SKM-1 (cell line): ENCODE data around the gene MACROD2.

Experiments used
- DNase-seq: peaks from one replicate; lab custom pipeline; 2025; ENCODE audit not compliant: unreplicated experiment; lab: John Stamatoyannopoulos, UW

The MACROD2 gene

DNA sequence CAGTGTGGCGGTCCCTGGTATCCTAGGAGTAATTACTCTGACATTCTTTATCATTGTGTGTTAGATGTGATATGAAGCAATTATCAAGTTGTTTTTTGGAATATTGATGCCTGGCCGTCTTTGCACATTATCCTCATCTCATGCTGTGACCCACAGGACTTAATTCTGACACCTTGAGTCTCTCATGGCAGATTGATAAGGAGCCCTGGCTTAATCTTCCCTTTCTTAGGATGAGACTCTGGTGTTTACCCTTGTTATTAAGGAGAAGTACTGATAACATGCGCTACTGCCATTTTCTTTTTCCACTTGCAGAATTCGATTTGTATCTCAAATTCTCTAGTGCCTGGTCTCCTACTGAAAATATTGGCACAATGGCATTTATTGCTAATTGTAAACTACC is 1597.8 kb downstream of the MACROD2 start:
- DNase-seq = no peak

DNA sequence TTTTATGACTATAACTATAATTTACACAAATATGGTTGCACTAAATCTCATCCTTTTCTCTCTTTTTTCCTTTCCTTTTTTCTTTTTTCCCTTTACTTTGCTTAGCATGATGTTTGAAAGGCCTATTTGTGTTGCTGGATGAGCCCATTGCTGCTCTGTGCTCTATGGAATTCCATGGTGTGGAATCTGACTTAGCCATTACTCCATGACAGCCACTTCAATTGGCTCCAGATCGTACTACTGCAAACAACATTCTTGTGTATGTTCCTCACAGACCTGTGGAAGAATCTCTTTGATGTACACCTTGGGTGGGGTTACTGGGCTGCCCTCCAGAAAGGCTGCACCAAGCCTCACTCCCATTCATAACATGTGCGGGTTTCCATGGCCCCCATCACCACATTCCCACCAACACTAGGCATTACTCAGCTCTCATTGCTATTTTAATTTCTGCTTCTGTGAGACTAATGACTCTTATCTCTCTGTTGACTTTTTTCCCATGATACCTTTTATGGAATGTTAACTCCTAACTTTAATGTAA is 1598.9 kb downstream of the MACROD2 start:
- DNase-seq = no peak

DNA sequence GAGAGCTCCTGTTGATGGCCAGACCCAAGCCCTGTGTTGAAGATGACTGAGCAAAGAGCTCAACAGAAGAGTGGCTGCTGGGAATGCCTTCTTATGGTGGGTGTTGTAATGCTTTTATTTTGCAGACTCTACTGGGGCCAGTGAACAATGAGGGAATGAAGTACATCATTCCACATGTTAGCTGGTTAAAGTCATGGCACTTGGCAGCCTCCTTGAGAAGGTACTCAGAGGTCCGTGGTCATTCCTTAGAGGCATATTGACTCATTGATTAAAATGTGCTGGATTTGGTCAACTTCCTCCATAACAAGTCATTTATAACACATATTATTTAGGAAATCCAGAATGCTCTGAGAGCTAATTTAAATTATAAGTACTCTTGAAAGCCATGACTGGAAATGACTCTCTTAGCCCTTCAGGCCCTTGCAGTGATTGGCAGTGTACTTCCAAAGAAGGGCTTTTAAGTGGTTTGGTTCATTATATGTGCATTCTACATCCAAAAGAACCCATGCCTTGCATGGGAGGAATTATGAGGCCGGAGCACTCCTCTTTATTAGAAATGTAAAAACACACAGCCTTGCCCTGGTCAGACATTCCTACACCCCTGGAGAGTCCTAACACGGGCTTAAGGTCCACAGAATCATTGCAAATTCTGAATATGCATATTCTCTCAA is 1601.0 kb downstream of the MACROD2 start:
- DNase-seq = no peak

DNA sequence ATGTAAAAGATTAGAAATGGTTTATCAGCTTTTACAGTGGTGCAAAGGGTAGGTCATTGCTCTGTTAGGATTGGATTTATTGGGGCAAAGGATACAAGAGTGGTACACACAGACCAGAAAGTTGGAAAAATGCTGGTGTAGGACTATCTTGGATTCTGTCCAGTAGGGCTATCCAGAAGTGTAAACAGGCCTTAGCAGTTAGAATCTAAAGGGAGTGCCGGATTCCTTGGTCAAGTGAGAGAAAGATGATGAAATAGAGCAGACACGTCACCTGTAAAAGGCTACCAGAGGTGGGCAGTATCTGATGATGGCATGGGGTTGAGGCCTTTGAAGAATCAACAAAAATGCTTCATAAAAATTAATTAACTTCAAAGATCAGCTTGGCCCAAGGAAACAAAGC is 1602.0 kb downstream of the MACROD2 start:
- DNase-seq = no peak

DNA sequence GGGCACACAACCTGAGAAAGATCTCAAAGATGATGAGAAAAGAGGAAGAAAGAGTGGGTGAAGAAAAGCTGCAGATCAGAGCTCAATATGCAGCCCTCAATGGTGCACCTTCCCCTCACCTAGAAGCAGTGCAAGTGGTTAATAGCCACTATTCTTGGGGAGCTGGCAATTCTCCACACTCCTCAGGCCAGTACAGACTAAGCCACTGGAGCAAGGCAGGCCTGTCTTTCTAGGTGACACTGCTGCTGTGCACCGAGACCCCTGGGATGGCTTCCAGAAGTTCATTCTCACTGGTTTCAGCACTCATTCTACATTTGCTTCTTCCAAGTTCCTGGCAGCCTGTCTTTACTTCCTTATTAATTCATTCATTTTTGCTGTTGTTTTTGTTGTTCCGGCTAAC is 1604.6 kb downstream of the MACROD2 start:
- no peak for DNase-seq

DNA sequence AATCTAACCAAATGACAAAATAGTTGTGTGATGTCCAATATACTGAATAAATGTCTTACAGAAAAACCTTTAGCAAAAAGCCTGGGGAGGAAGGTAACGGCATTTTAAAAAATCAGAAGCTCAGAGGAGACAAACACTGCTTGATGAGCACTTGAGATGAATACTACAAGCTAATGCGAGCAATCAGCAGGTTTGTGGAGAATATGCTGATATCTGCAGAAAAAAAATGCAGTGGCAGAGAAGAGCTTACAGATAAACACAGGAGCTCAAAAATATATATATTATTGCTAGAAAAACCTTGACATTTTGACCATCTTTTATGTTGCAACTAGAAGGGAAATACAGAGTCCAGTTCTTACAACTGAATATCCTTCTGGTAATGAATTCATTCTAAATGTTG is 1605.2 kb downstream of the MACROD2 start:
- no peak for DNase-seq

DNA sequence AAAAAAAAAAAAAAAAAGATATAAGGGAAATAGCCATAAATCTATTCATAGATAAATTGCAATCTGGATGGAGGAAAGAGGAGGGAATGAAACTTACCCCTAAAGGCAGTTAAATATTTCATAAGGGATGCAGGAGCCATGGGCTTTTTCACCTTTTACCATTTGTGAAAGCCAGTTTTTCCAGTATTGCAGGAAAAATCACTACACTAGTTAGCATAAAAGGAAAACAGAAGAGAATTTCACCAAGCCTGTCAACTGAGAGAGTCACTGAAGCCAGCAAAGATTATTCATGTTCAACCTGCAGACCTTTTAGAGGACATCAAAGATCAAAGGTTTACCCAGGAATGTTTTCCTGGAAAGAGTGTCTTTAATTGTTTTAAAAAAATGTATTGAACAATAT is 1608.2 kb downstream of the MACROD2 start:
- DNase-seq = no peak

DNA sequence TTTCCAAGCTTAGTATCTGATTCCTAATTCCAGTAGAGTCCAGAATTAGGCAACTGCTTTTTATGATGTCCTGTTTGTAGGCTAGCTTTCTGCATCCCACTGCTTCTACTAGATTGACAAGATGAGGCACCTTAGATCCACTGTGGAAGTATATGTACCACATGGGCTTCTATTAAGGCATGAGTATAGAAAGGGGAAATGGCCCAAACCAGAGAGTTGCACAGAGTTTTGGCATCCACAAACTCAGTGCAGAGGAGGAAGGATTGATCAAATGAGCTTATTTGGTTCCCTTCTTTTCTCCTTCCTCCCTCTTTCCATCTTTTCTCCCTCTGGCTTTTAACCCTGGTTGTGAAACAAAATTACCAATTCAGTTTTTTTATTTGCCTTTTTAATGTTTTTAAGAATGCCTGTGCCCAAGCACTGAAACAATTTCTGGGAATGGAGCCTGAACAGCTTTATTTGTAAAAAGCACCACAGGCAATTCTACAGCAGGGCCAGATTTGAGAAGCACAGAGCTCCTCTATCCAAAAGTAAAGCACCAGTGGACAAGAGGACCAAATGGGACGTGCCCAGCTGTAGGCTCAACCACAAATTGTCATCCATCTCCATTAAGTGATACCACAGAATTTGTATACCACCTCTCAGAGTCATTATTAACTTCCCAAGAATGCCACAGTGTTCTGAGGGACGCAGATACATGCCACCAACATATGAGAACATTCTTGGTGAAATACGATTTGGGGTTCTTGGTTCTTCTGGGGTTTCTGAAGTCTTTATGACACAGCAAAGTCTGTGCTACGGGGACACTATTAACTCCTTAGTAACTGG is 1608.9 kb downstream of the MACROD2 start:
- DNase-seq = no peak

DNA sequence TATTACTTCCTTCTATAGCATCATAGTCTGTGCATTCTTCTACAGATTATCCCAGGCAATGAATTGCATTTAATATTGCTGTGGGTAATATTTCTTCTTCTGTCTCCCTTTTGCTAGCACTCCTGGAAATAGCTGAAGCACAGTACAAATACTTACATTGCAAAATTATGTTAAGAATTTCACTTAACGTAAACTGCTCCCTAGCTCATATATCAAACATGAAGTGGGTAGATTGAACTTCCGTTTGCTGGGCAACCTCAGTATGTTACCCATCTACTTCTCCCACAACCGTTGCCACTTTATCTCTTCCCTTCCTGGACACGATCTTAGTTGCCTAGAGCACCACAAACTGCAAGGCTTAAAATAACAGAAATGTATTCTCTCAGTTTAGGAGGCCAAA is 1614.6 kb downstream of the MACROD2 start:
- no peak for DNase-seq

DNA sequence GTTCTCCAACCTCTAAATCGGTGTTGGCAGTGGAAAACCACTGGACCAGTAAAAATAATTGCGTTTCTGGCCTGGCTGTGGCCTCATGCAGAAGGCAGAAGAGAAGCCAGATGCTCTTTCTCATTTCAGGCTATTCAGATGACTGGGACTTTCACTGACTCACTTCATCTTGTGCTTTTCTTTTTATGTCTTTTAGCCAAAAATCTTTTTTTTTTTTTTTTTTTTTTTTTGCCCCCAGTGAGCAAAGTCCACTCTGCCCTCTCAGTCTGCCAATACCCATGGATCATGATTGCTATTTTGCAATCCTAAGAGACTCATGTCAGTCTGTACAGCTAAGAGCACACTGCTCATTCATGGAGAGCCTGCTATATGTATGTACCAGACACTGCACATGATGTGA is 1615.5 kb downstream of the MACROD2 start:
- no peak for DNase-seq

DNA sequence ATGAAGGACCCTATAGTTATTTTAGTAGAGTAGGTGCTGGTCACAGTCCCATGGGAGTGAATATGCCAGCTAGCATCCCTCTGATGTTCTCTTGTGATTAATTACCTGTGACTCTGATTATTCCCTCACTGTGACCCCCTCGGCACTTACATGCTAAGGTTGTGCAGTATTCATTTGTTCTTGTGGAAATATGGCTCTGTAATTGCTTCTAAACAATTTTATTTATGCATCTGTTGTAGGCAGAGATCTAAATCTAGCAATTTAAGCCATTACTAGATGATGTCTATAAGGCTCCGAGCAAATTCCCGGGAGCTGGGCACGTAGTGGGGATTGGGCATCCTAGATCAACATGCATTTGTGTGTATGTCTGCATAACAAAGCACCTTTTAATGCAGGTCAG is 1616.2 kb downstream of the MACROD2 start:
- no peak for DNase-seq

DNA sequence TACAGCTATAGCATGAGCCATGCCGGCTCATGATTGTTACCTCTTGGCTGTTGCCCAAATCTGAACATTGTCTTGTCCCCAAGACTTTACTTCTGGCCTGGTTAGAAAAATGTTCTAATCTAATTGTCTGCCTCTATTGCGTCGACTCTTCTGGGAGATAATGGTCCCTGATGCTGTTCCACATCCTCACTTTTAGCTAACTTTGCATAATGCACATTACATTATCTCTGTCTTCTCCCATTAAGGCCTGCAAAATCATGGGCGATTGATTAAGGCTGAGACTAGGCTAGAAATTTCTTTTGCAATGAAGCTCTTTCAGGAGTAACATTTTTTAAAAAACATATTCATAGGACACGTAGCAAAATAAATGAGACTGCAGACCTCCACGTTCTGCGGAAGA is 1616.9 kb downstream of the MACROD2 start:
- no peak for DNase-seq

DNA sequence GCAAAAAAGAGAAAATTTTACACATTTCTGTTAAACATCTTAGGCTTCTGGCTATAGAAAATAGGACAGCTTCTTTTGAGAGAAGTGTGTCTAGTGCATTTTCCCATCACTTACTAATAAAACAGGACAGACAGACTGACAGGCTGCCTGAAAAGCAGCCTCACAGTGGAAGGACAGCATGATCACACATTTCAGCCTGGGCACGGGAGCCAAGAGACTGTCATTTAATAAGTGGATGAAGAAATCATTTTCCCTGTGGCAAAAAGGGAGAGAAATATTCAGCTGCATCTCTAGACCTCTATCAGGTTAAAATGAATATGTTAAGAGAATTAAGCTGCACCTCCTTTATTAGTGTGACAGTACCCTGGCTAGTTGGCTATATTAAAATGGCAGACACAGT is 1617.5 kb downstream of the MACROD2 start:
- no peak for DNase-seq

DNA sequence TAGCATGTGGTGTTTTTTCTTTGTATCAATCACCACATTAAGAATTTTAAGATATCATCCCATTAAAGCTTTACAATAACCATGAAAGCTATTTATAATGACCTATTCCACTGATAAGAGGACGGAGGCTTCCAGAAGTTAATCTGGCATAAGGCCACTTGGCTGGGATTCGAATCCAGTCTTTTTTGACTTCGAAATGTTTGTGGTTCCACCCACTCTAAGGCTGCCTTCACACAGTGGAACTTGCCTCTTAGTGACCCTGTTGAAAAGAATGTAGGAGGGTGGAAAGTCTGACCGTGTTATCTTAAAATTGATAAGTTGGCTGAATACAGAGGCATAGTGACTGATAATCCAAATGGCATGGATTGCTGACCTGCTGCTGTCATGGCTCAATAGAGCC is 1618.2 kb downstream of the MACROD2 start:
- no peak for DNase-seq

DNA sequence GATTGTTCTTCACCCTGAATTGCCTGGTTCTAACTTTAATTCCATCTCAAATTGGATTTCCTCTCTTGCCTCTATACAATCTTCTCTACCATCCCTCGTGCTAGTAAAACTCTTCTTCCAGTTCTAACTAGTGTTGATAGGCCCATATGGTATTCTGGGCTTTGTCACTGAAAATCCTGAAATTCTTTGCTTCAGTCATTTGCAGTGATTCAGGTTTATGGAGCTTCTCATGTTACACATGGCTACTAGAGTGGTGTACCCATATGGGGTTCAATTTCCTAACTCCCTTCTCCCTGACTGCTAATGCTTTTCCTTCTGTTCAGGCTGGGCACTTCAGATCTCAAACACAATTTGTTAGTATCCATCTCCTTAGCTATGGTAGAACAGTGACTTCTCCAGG is 1621.3 kb downstream of the MACROD2 start:
- DNase-seq = no peak

DNA sequence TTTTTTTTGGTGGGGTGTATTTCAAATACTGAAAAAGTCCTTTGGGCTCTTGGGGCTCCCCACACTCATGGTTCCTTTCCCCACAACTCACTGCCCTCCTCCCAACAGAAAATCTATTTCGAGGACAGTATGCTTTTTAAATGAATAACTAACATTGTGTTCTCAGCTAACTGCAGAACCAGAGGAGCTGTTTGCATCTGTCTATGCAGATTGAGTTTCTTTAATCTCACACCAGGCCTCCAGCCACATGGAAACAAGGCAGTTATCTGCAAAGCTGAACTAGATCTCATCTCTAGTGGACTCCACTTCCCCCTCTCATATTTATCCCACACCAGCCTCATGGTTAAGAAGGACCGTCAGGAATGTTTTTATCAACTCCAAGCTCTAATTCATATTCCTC is 1622.8 kb downstream of the MACROD2 start:
- no peak for DNase-seq

DNA sequence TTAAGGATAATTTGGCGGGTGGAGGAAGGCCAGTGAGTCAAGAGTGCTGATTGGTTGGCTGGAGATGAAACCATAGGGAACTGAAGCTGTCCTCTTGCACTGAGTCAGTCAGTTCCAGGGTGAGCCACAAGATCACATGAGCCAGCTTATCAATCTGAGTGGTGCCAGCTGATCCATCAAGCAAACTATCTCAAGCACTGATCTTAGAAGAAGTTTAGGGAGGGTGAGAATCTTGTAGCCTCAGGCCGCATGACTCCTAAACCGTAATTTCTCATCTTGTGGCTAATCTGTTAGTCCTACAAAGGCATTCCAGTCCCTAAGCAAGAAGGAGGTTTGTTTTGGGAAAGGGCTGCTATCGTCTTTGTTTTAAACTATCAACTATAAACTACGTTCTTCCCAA is 1623.6 kb downstream of the MACROD2 start:
- DNase-seq = no peak

DNA sequence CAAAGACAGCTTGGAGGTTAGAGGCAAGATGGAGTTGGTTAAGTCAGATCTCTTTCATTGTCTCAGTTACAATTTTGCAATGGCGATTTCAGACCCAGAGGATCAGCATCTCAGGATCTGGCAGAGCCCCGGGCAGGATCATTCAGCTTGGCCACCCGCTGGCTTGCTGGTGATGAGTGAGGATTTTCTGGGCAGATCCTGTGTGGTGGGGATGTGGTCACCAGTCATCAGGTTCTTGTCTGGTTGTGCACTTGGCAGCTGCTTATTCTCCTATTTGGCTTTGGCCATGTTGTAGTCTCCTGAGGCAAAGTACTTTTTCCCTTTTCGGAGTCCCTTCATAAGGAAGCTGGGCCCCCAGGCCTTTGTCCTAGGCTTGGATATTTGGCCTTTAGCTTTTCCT is 1624.0 kb downstream of the MACROD2 start:
- DNase-seq = no peak

DNA sequence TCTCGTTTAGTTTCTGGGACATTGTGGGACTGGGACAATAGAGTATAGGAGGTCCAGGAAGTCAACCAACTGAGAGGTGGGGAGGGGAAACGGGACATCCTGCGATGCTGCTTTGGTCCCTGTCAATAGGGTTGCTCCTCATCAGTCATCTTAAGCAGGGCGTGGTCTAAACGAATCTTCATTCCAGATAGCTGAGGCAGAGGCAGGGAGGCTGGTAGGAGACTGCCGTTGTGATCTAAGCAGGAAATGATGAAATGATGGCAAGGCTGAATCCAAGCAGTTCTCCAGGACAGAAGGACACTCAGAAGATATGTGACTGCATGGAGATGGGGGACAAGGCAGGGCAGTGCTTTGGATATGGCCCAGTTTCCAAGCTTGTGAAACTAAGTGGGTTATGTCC is 1624.5 kb downstream of the MACROD2 start:
- DNase-seq = no peak

DNA sequence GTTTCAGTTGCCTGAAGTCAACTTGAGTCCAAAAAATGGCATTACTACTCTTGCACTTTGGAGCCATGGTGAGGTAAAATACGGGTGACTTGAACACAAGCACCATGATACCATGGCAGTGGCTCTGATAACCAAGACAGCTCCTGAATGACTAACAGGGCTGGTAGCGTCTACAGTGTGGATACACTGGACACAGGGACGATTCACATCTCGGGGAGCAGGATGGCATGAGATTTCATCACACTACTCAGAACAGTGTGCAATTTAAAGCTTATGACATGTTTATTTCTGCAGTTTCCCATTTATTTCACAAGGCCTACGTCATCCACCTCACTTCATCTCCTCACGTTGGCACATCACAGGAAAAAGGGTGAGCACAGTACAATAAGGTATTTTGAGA is 1627.1 kb downstream of the MACROD2 start:
- DNase-seq = no peak

DNA sequence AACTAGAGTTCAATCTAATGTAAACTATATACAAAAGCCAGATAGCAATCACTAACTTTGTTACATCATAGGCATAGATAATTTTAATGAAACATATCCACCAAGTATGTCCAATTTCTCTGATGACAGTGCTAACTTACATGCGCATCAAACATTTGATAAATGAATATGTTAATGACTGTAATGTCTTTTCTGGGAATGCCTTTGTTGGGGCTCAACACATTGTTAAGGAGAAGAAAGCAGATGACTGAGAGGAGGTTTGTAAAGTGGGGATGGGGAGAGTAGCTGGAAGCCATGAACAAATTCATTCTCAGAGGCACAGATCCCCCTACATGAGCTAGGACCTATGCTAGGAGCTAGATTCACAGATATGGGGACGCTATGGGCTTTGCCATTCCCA is 1627.9 kb downstream of the MACROD2 start:
- DNase-seq = no peak

DNA sequence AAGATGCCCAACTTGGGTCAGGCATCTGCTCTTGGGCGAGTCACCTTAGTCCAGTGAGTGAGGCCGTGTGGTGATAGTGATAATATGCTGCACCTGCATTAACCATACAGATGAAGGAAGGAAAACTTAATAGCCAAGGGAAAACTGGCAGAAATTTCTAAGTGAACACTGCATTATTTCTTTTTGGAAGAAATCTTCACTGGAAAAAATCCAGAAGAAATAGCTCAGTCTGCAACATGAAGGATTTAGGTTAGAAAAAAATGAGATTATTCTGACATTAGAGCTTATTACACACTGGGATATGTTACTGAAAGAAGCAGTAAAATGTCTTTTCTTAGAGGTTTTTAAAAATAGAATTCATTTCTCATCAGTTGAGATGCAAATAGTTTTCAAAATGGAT is 1630.7 kb downstream of the MACROD2 start:
- DNase-seq = no peak

DNA sequence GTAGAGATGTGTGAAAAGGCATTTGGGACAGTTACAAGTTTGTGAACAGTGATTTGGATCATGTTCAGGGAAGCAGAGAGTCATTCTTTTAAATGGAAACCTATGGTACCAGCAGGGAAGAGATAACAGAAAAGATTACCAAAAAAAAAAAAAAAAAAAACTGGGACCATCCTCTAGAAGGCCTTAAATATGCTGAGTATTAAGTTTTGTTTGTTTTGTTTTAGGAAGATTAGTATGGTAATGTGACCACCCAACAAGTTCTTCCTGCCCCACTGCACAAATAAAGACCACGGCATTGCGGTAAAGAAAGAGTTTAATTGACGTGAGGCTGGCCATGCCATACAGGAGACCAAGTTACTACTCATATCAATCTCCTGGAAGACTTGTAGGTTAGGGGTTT is 1631.8 kb downstream of the MACROD2 start:
- DNase-seq = no peak
